Vagina (tissue), 2 donors: ENCODE results near the gene LRRC37B.

Source experiments
- POLR2AphosphoS5 ChIP-seq, 2 donors: sonication (generic); formaldehyde crosslinking; IDR thresholded peaks; one replicate each; pipeline ENCODE4 v1.9.0; 2017; ENCODE audit warnings: antibody characterized with exemption in 2 of 2, mild to moderate bottlenecking in 2 of 2, low read depth in 1 of 2; ENCODE audit not compliant: insufficient read depth in 1 of 2
- TF ChIP-seq, protein P1 (sequence below), 3 experiments: fragments of 450-650 bp in 2 of 3; fragments of 200-600 bp in 1 of 3; sonication (generic) in 1 of 3; IDR thresholded peaks; one replicate each; pipeline ENCODE4 v1.5.1; 2017 to 2019; ENCODE audit warnings: antibody characterized with exemption in 3 of 3, mild to moderate bottlenecking in 2 of 3, moderate library complexity in 2 of 3

DNA sequence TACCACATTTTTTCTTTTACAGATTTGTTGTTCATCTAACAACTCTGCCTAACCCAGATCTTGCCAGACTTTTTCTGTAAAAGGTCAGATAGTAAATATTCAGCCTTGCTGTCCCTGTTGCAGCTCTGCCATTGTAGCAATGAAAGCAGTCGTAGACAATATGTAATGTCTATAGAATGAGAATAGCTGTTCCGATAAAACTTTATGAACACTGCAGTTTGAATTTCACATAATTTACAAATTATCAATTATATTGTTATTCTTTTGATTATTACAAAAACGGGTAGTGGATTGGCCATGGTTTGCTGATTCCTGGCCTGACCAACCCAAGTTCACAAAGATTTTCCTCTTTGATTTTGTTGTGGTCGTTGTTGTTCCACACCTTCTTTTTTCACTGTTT is 2.9 kb downstream of the LRRC37B start:
- TF ChIP-seq, protein P1, sequence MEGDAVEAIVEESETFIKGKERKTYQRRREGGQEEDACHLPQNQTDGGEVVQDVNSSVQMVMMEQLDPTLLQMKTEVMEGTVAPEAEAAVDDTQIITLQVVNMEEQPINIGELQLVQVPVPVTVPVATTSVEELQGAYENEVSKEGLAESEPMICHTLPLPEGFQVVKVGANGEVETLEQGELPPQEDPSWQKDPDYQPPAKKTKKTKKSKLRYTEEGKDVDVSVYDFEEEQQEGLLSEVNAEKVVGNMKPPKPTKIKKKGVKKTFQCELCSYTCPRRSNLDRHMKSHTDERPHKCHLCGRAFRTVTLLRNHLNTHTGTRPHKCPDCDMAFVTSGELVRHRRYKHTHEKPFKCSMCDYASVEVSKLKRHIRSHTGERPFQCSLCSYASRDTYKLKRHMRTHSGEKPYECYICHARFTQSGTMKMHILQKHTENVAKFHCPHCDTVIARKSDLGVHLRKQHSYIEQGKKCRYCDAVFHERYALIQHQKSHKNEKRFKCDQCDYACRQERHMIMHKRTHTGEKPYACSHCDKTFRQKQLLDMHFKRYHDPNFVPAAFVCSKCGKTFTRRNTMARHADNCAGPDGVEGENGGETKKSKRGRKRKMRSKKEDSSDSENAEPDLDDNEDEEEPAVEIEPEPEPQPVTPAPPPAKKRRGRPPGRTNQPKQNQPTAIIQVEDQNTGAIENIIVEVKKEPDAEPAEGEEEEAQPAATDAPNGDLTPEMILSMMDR (IDR thresholded peaks at IDR 0.05): no peak
- no peak for TF ChIP-seq POLR2AphosphoS5 (IDR thresholded peaks at IDR 0.05; ENCODE audit: insufficient read depth in 1 of 2, low read depth in 1 of 2)
